Activated CD4-positive, CD25-positive, alpha-beta regulatory T cell treated with anti-CD3 and anti-CD28 coated beads, Interleukin-2, amount 50 U/mL, for 16 hours (primary cell): ENCODE results near the gene MYMX.
A peak's percentile ranks its signal among the peaks of the same experiment; 100 is the strongest.
"Not testable (repeated sequence)": the region's sequence is repeated elsewhere in the genome, so short reads cannot be mapped to it uniquely, and the experiment has no call there.

Experiments
- DNase-seq: peaks from one replicate; pipeline ENCODE4 v3.0.0-alpha.2; 2020; ENCODE audit warnings: low read depth, low spot score

MYMX gene

GRCh38 chr6:44216677-44217331, at the start of gene MYMX:
MYMX (plus strand) TSS chr6:44216926; CDS start chr6:44217472, 546 bp downstream.
- DNase-seq = no peak

GRCh38 chr6:44167567-44167966, 49.2 kb upstream of the MYMX start:
- DNase-seq = no peak

GRCh38 chr6:44169154-44169553, 47.6 kb upstream of the MYMX start:
- DNase-seq = no peak

GRCh38 chr6:44169886-44170570, 46.7 kb upstream of the MYMX start:
- no peak for DNase-seq

- DNase-seq = no peak
Measured at GRCh38 chr6:44171899-44172546, 44.7 kb upstream of the MYMX start.

- peak; percentile 63 for DNase-seq
Measured at GRCh38 chr6:44172731-44173500, 43.8 kb upstream of the MYMX start.

- no peak for DNase-seq
Measured at GRCh38 chr6:44176130-44176761, 40.5 kb upstream of the MYMX start.

GRCh38 chr6:44176762-44177509, 39.8 kb upstream of the MYMX start:
- DNase-seq = no peak

- no peak for DNase-seq
Measured at GRCh38 chr6:44177691-44178423, 38.9 kb upstream of the MYMX start.

GRCh38 chr6:44178424-44179071, 38.2 kb upstream of the MYMX start:
- DNase-seq = no peak

GRCh38 chr6:44179072-44179536, 37.6 kb upstream of the MYMX start:
- DNase-seq = no peak

- no peak for DNase-seq
Measured at GRCh38 chr6:44179648-44180047, 37.1 kb upstream of the MYMX start.

GRCh38 chr6:44180406-44180805, 36.3 kb upstream of the MYMX start:
- no peak for DNase-seq

- no peak for DNase-seq
Measured at GRCh38 chr6:44180886-44181285, 35.8 kb upstream of the MYMX start.

- DNase-seq = not testable (repeated sequence)
Measured at GRCh38 chr6:44181784-44182183, 34.9 kb upstream of the MYMX start.

- no peak for DNase-seq
Measured at GRCh38 chr6:44182911-44183390, 33.8 kb upstream of the MYMX start.

- DNase-seq = no peak
Measured at GRCh38 chr6:44183783-44184182, 32.9 kb upstream of the MYMX start.

GRCh38 chr6:44185356-44185755, 31.4 kb upstream of the MYMX start:
- DNase-seq = not testable (repeated sequence)

- DNase-seq = no peak
Measured at GRCh38 chr6:44185953-44186634, 30.6 kb upstream of the MYMX start.
